ENCODE measurements around the gene LPP. TPM values are rescaled to one million over a fixed set of nuclear protein-coding genes. Genes with fewer than 3 reads are reported as not detected.

The LPP gene
- total RNA-seq, 1 experiment from 2014 or later, result 54.0 TPM

DNA sequence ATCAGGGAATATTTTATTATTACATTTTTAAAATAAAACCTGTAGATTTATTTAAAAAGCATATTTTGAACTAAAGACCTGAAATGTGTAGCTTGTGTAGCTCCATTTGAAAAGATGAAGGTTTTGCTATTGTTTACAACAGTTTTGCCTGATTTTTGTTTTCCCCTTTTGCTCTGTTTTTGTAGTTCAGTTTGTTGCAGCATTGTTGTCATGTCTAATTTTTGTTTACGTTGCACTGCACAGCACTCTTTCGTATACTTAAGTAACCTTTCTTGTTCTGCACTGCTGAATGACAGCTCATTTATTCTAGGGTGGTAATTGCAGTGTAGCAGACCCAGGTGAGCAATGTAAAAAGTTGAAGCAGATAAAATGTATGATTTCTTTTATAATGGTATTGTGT lies 435.8 kb downstream of the LPP start:
- ChIA-PET RAD21 (ENCODE audit: low non-redundant PET in 1 of 2, low total read pairs in 2 of 2, uncharacterized antibody in 2 of 2, unreplicated experiment in 2 of 2) (no interaction called here), POLR2A (no interaction called here), CTCF (no interaction called here)
- Histone ChIP-seq H3K27me3 (ENCODE audit: insufficient read depth, low read length) (no peaks in the 10 kb centered on the region), H3K79me2 (ENCODE audit: insufficient read depth, low read length) (no peaks in the 10 kb centered on the region), H3K4me1 (ENCODE audit: control insufficient read depth in 1 of 2, insufficient read depth in 2 of 2, low read length in 2 of 2) (peaks cover 6 to 10% of the 10 kb centered on the region in 2 experiments; a peak in 3 of 4 replicates), H3K27ac (ENCODE audit: low read depth, low read length) (no peak overlapping the region), H4K20me1 (ENCODE audit: insufficient read depth) (0 out of 2 replicates have a peak, but pooled peaks cover under 1% of the 10 kb centered on the region), H3K4me2 (ENCODE audit: low read length) (no peak overlapping the region), H3K36me3 (ENCODE audit: control insufficient read depth in 1 of 2, insufficient read depth in 2 of 2, low read length in 2 of 2) (no peaks in the 10 kb centered on the region), H3K9me2 (ENCODE audit: insufficient read depth) (no peaks in the 10 kb centered on the region), H3K4me3 (replicated peaks in 1 of 2; ENCODE audit: low read depth in 1 of 2, low read length in 2 of 2) (no peak overlapping the region), H3K9ac (ENCODE audit: low read length) (no peak overlapping the region), H3K9me3 (ENCODE audit: control insufficient read depth in 1 of 2, insufficient read depth in 1 of 2, low read depth in 1 of 2, low read length in 2 of 2) (no peaks in the 10 kb centered on the region), H2AFZ (ENCODE audit: low read depth, low read length, poor library complexity, severe bottlenecking) (no peak overlapping the region)
- ATAC-seq (no peak), DNase-seq (ENCODE audit: low read depth, low spot score) (no peak)
- BruUV-seq (replicated peaks), result no TSS peak
- no peak for TF ChIP-seq EZH2 (IDR thresholded peaks at IDR 0.05)
- no peak for TF ChIP-seq POLR2AphosphoS5 (IDR thresholded peaks at IDR 0.05; ENCODE audit: low read depth, low read length)
- no peak for TF ChIP-seq YY1 (IDR thresholded peaks at IDR 0.05; ENCODE audit: extremely low read depth, insufficient replicate concordance, low read depth, low read length)
- TF ChIP-seq, protein P1, sequence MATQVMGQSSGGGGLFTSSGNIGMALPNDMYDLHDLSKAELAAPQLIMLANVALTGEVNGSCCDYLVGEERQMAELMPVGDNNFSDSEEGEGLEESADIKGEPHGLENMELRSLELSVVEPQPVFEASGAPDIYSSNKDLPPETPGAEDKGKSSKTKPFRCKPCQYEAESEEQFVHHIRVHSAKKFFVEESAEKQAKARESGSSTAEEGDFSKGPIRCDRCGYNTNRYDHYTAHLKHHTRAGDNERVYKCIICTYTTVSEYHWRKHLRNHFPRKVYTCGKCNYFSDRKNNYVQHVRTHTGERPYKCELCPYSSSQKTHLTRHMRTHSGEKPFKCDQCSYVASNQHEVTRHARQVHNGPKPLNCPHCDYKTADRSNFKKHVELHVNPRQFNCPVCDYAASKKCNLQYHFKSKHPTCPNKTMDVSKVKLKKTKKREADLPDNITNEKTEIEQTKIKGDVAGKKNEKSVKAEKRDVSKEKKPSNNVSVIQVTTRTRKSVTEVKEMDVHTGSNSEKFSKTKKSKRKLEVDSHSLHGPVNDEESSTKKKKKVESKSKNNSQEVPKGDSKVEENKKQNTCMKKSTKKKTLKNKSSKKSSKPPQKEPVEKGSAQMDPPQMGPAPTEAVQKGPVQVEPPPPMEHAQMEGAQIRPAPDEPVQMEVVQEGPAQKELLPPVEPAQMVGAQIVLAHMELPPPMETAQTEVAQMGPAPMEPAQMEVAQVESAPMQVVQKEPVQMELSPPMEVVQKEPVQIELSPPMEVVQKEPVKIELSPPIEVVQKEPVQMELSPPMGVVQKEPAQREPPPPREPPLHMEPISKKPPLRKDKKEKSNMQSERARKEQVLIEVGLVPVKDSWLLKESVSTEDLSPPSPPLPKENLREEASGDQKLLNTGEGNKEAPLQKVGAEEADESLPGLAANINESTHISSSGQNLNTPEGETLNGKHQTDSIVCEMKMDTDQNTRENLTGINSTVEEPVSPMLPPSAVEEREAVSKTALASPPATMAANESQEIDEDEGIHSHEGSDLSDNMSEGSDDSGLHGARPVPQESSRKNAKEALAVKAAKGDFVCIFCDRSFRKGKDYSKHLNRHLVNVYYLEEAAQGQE (IDR thresholded peaks at IDR 0.05; ENCODE audit: low read depth), result no peak
- no peak for TF ChIP-seq ELF1 (IDR thresholded peaks at IDR 0.05; ENCODE audit: borderline replicate concordance, low read depth)
- no peak for TF ChIP-seq JUND (IDR thresholded peaks at IDR 0.05)
- no peak for TF ChIP-seq EZH2phosphoT487 (IDR thresholded peaks at IDR 0.05; ENCODE audit: borderline replicate concordance)
- TF ChIP-seq POLR2A (IDR thresholded peaks at IDR 0.05; ENCODE audit: borderline replicate concordance, extremely low read depth, insufficient read depth, insufficient read length), result no peak
- TF ChIP-seq CEBPB (IDR thresholded peaks at IDR 0.05; ENCODE audit: low read depth), result no peak
- no peak for TF ChIP-seq CBX3 (IDR thresholded peaks at IDR 0.05; ENCODE audit: low read depth)
- no peak for TF ChIP-seq ZFX (IDR thresholded peaks at IDR 0.05)
- intact Hi-C loops (cut with micrococcal nuclease), result no loop called here
